Upper lobe of left lung (tissue), 6 donors: ENCODE data around the gene SEMA5A. TPM values are rescaled to one million over a fixed set of nuclear protein-coding genes. Genes with fewer than 3 reads are reported as not detected.

Experiments used
- ATAC-seq, 2 donors: fragments of 200-7000 bp; cut with Tn5 transposase; one replicate each; pipeline ENCODE4 v1.9.1; 2022; ENCODE audit warnings: mild to moderate bottlenecking in 2 of 2, moderate library complexity in 2 of 2; ENCODE audit not compliant: low FRiP score in 2 of 2
- DNase-seq, 2 donors: peaks; one replicate each; pipeline ENCODE4 v3.0.0-alpha.2; 2019 to 2020
- H3K27ac ChIP-seq, 4 donors: fragments of 200-600 bp; sonication (generic); one replicate each; pipeline ENCODE4 v1.5.1; 2016 to 2019
- H3K27me3 ChIP-seq, 4 donors: fragments of 200-600 bp; sonication (generic); one replicate each; pipeline ENCODE4 v1.5.1; 2017 to 2019
- H3K36me3 ChIP-seq, 4 donors: fragments of 200-600 bp; sonication (generic); one replicate each; pipeline ENCODE4 v1.5.1; 2016 to 2019
- H3K4me1 ChIP-seq, 4 donors: fragments of 200-600 bp; sonication (generic); one replicate each; pipeline ENCODE4 v1.5.1; 2018 to 2019
- H3K4me3 ChIP-seq, 4 donors: fragments of 200-600 bp; sonication (generic); one replicate each; pipeline ENCODE4 v1.5.1; 2017 to 2019; ENCODE audit warnings: mild to moderate bottlenecking in 2 of 4, moderate library complexity in 1 of 4
- H3K9me3 ChIP-seq, 4 donors: fragments of 200-600 bp; sonication (generic); one replicate each; pipeline ENCODE4 v1.5.1; 2018 to 2019
- EP300 ChIP-seq, 4 donors: sonication (generic); formaldehyde crosslinking; IDR thresholded peaks; one replicate each; pipeline ENCODE4 v1.5.1; 2017; ENCODE audit warnings: antibody characterized with exemption in 4 of 4, control low read depth in 2 of 4
- POLR2A ChIP-seq, 4 donors: fragments of 450-650 bp; IDR thresholded peaks; one replicate each; pipeline ENCODE4 v1.5.1; 2016 to 2017; ENCODE audit warnings: antibody characterized with exemption in 4 of 4, mild to moderate bottlenecking in 2 of 4
- POLR2AphosphoS5 ChIP-seq, 2 donors: sonication (generic); formaldehyde crosslinking; IDR thresholded peaks; one replicate each; pipeline ENCODE4 v1.5.1; 2017; ENCODE audit warnings: antibody characterized with exemption in 2 of 2
- WGBS, 2 donors: methylation state at CpG; one replicate each; pipeline ENCODE4 v1.1.5; 2017 to 2018; 5-methylcytosine and 5-hydroxymethylcytosine counted together
- total RNA-seq, 6 donors: library from RNA; depleted of rRNA in 4 of 6; stranded (reverse); fragments of >200 nt in 4 of 6; gene quantifications; one replicate each; pipeline versions ENCODE4 v1.1.0 to v1.2.1, GENCODE V29; 2016 to 2021
- TF ChIP-seq, protein P1 (sequence below), 6 experiments: fragments of 450-650 bp in 4 of 6; fragments of 200-600 bp in 2 of 6; sonication (generic) in 2 of 6; IDR thresholded peaks; one replicate each; pipeline ENCODE4 v1.5.1; 2016 to 2019; ENCODE audit warnings: antibody characterized with exemption in 6 of 6
- donor health status: DM: no; HTN: no; CAD: no; lungs with moderate emphysema.
- donor health status: DM: no; HTN: yes; CAD: no; lungs with severe emphysema.

Gene SEMA5A
- total RNA-seq, 6 donors from 2014 or later: 5.2 to 40.5 (median 27.5) TPM

DNA sequence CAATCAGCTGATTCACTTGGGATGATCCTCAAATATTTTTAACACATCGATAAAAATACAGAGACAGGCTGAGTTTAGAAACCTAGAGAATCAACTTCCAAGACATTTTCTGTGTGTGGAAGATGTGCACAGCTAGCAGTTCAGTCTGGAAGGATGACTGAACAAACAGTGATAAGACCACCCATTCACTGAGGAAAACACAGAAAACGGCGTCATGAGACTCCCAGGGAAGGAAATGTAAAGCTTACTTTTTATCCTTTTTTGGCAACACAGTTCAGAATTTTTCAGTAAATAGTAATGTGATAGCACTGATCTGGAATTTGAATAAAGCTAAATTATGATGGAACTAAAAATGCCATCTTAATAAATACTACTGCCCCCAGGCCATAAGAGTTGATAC, 277.6 kb downstream of the SEMA5A start:
- Histone ChIP-seq H3K36me3 (no peaks in the 10 kb centered on the region), H3K9me3 (no peaks in the 10 kb centered on the region), H3K27ac (no peak overlapping the region), H3K4me1 (no peaks in the 10 kb centered on the region), H3K4me3 (no peak overlapping the region), H3K27me3 (no peaks in the 10 kb centered on the region)
- 46 to 50% methylated on average over 3 of the region's 3 CpGs for WGBS, 2 donors
- no peak for DNase-seq
- ATAC-seq: no peak
- no peak for TF ChIP-seq EP300 (IDR thresholded peaks at IDR 0.05)
- TF ChIP-seq, protein P1, sequence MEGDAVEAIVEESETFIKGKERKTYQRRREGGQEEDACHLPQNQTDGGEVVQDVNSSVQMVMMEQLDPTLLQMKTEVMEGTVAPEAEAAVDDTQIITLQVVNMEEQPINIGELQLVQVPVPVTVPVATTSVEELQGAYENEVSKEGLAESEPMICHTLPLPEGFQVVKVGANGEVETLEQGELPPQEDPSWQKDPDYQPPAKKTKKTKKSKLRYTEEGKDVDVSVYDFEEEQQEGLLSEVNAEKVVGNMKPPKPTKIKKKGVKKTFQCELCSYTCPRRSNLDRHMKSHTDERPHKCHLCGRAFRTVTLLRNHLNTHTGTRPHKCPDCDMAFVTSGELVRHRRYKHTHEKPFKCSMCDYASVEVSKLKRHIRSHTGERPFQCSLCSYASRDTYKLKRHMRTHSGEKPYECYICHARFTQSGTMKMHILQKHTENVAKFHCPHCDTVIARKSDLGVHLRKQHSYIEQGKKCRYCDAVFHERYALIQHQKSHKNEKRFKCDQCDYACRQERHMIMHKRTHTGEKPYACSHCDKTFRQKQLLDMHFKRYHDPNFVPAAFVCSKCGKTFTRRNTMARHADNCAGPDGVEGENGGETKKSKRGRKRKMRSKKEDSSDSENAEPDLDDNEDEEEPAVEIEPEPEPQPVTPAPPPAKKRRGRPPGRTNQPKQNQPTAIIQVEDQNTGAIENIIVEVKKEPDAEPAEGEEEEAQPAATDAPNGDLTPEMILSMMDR (IDR thresholded peaks at IDR 0.05): no peak
- TF ChIP-seq POLR2A (IDR thresholded peaks at IDR 0.05): no peak
- TF ChIP-seq POLR2AphosphoS5 (IDR thresholded peaks at IDR 0.05): no peak

DNA sequence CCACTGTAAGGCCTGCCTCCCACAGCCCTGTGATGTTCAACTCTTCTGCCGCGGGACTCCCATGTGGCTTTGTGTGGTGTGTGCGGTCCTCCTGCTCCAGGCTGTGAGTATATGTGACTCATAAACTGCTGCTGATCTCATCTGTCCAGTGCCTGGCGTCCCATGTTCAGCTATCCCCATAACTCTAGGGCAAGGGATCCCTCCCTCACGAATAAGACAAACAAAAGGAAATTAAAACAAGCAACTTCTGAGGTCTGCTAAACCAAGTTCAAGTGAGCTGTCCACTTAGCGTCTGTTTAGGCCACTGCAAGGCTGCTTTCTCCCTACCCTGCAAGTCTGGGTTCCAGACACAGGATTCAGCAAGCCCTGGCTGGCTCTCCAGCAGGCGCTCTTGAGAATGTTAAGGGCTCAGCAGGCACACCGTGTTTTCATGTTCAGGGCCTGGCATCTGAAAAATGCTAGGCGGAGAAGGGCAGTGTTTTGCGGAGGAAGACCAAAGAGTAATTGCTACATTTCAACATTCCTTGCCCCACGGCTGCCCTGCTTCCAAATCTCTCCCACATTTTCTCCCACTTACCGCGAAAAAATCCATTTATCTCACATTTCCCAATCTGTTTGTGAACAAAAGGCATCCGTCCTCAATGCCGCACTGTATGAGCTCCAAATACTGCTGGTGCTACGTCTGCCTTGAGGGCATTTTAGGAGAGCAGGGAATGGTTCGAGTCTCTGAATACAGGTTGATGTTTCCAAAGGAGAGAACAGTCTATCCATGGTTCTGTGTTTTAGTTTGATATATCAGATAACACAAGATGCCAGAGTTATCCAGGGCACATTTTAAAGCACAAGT, 280.2 kb downstream of the SEMA5A start:
- H3K36me3 ChIP-seq: no peaks in the 10 kb centered on the region
- 43 to 55% methylated on average over 17 of the region's 17 CpGs for WGBS, 2 donors
- H3K27ac ChIP-seq: peak overlapping the region; percentile 54 to 69 (median 64)
- TF ChIP-seq POLR2AphosphoS5 (IDR thresholded peaks at IDR 0.05) (no peak), EP300 (IDR thresholded peaks at IDR 0.05) (peak in 1 of 4 donors; percentile 3), POLR2A (IDR thresholded peaks at IDR 0.05) (peak in 1 of 4 donors; percentile 16)
- no peak overlapping the region for H3K4me3 ChIP-seq
- H3K27me3 ChIP-seq: no peaks in the 10 kb centered on the region
- no peaks in the 10 kb centered on the region for H3K4me1 ChIP-seq
- peak; percentile 94 to 96 for ATAC-seq
- peak in 1 of 2 donors; percentile 74 for DNase-seq
- H3K9me3 ChIP-seq: no peaks in the 10 kb centered on the region

DNA sequence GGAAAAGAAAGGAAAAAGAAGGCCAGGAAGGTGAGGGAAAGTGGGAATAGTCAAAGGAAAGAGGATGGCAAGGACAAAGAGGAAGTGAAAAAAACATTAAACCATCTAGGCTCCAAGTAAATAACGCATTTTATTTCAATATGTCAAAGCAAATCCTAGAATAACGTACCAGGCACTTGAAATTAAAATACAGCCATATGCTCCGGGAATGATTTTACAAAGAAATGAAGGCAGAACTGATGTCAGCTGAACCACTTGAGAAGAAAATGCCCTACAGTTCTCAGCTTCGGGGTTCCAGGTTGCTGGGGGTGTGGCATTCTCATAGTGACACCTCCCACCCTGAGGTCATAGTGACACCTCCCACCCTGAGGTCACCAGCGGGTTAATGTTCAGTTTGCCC, 281.6 kb downstream of the SEMA5A start:
- Histone ChIP-seq H3K4me3 (no peak overlapping the region), H3K27ac (peak overlapping the region in 2 of 4 donors; percentile 54 to 64)
- no peak for ATAC-seq

DNA sequence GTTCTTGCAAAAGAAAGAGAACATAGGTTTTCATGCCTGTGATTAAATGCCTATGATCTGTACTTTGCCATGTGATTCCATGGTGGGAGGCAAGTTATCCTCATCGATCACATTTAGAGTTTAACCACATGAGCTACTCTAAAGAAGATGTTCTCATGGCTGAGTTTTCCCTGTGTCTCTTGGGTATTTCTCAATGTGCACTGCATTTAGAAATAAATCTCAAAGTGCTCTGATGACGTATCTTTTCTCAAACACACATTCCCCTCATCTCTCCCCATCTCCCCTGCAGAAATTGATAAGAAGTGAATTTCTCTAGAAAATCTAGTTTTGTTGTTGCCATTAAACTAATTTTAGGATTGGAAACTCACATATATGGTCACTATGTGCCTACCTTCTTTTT, 282.2 kb downstream of the SEMA5A start:
- no peak for TF ChIP-seq POLR2AphosphoS5 (IDR thresholded peaks at IDR 0.05)
- no peak for TF ChIP-seq POLR2A (IDR thresholded peaks at IDR 0.05)
- TF ChIP-seq, protein P1 (IDR thresholded peaks at IDR 0.05): no peak
- TF ChIP-seq EP300 (IDR thresholded peaks at IDR 0.05): no peak
- Histone ChIP-seq H3K4me3 (no peak overlapping the region), H3K27me3 (no peaks in the 10 kb centered on the region), H3K9me3 (no peaks in the 10 kb centered on the region), H3K4me1 (no peaks in the 10 kb centered on the region), H3K27ac (no peak overlapping the region), H3K36me3 (no peaks in the 10 kb centered on the region)
- ATAC-seq: no peak
- WGBS, 2 donors: 79 to 89% methylated on average over 2 of the region's 2 CpGs
- no peak for DNase-seq

More for the DNA sequence above, 281.6 kb downstream of the SEMA5A start:
- 71 to 79% methylated on average over 5 of the region's 5 CpGs for WGBS, 2 donors
- no peaks in the 10 kb centered on the region for H3K36me3 ChIP-seq
- DNase-seq: no peak
- no peaks in the 10 kb centered on the region for H3K4me1 ChIP-seq
- H3K27me3 ChIP-seq: no peaks in the 10 kb centered on the region
- TF ChIP-seq POLR2A (IDR thresholded peaks at IDR 0.05): no peak
- TF ChIP-seq POLR2AphosphoS5 (IDR thresholded peaks at IDR 0.05): no peak
- no peak for TF ChIP-seq EP300 (IDR thresholded peaks at IDR 0.05)
- TF ChIP-seq, protein P1 (IDR thresholded peaks at IDR 0.05): no peak
- H3K9me3 ChIP-seq: no peaks in the 10 kb centered on the region

DNA sequence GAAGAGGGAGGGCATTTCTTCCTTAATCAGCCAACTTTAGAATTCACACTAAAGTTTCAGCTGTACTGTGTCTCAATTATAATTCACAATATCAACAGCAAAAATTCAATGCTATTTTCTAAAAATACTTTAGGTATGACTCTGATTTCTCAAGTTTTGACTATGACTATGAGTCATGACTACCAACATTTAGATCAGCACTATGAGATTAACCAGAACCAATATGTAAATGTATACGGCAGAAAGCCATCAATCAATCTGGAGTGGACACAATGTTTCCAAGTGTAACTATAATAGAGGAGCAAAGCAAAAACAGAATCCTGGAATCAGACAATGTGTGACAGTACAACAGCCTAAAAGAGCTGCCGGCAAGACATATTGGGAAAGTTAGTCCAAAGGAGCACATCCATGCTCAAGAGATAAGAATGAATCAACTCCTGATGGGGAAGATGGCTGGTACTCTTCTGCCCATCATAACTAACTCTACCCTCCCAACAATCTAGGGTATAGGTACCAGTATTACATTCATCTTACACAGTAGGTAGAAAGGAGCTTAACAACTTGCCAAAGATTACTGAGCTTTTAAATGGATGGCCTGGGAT, 294.4 kb downstream of the SEMA5A start:
- WGBS, 2 donors: 93 to 96% methylated on average over 2 of the region's 2 CpGs
- Histone ChIP-seq H3K4me1 (no peaks in the 10 kb centered on the region), H3K36me3 (no peaks in the 10 kb centered on the region), H3K9me3 (no peaks in the 10 kb centered on the region), H3K27ac (no peak overlapping the region), H3K27me3 (no peaks in the 10 kb centered on the region), H3K4me3 (no peak overlapping the region)
- TF ChIP-seq, protein P1 (IDR thresholded peaks at IDR 0.05): no peak
- TF ChIP-seq POLR2AphosphoS5 (IDR thresholded peaks at IDR 0.05) (no peak), POLR2A (IDR thresholded peaks at IDR 0.05) (no peak), EP300 (IDR thresholded peaks at IDR 0.05) (no peak)
- ATAC-seq (no peak), DNase-seq (no peak)
